GM12878 (cell line): ENCODE measurements around the gene LDLRAD3. TPM values are rescaled to one million over a fixed set of nuclear protein-coding genes. Genes with fewer than 3 reads are reported as not detected.

Source experiments
- ATAC-seq: fragments of 200-7000 bp; cut with Tn5 transposase; 3 replicates; pipeline ENCODE4 v1.9.1; 2020; ENCODE audit warnings: mild to moderate bottlenecking, moderate library complexity
- BruUV-seq: library from RNA; stranded (reverse); fragments of 400-500 nt; replicated peaks from 2 replicates; lab custom pipeline; 2021; lab: Mats Ljungman, UMichigan
- CTCF ChIA-PET: fragments of 300-600 bp; sonication (Branson Sonifier 250); formaldehyde crosslinking; extraction: SDS; loops from one replicate; lab custom pipeline; 2021; ENCODE audit warnings: inconsistent platforms; lab: Yijun Ruan, JAX
- POLR2A ChIA-PET: fragments of 350-600 bp; formaldehyde crosslinking; extraction: SDS; loops from one replicate; lab custom pipeline; 2021; ENCODE audit warnings: inconsistent platforms; lab: Charles Lee
- RAD21 ChIA-PET: fragments of 300-600 bp; sonication (Branson Sonifier 250); formaldehyde crosslinking; loops from one replicate; lab custom pipeline; 2023; ENCODE audit warnings: antibody characterized with exemption; ENCODE audit not compliant: unreplicated experiment; lab: Charles Lee
- SMC1A ChIA-PET: fragments of 300-600 bp; sonication (Branson Sonifier 250); formaldehyde crosslinking; loops from one replicate; lab custom pipeline; 2023; ENCODE audit not compliant: unreplicated experiment, uncharacterized antibody; lab: Charles Lee
- DNase-seq: peaks from one replicate; pipeline ENCODE4 v3.0.0-alpha.2; 2011; ENCODE audit warnings: low read depth, low spot score
- FAIRE-seq: peaks from 3 replicates; lab custom pipeline; 2011; peaks lifted over from hg19 to GRCh38; lab: Jason Lieb, UNC
- H2AFZ ChIP-seq: 2 replicates; pipeline ENCODE4 v1.6.0; 2011; ENCODE audit warnings: low read depth, low read length, control low read depth; ENCODE audit not compliant: control insufficient read depth
- H3K27ac ChIP-seq: 2 replicates; pipeline ENCODE4 v1.5.1; 2011; ENCODE audit warnings: control low read depth; ENCODE audit not compliant: control insufficient read depth, insufficient read depth
- H3K27me3 ChIP-seq, 2 experiments: replicated peaks in 1 of 2; 2 replicates each; pipeline versions ENCODE4 v1.6.0 to v1.6.1; 2011; ENCODE audit warnings: low read length in 1 of 2; ENCODE audit not compliant: control insufficient read depth in 2 of 2, insufficient read depth in 2 of 2
- H3K36me3 ChIP-seq, 2 experiments: 2 replicates each; pipeline ENCODE4 v1.5.1; 2011; ENCODE audit warnings: low read length in 1 of 2; ENCODE audit not compliant: control insufficient read depth in 2 of 2, insufficient read depth in 2 of 2
- H3K4me1 ChIP-seq: 2 replicates; pipeline ENCODE4 v1.6.1; 2011; ENCODE audit warnings: mild to moderate bottlenecking, low read length, moderate library complexity, mixed read lengths; ENCODE audit not compliant: control insufficient read depth, insufficient read depth
- H3K4me2 ChIP-seq: 2 replicates; pipeline ENCODE4 v1.6.0; 2011; ENCODE audit warnings: control low read depth; ENCODE audit not compliant: control insufficient read depth, insufficient read depth
- H3K4me3 ChIP-seq: fragments of 200-600 bp; sonication (generic); 2 replicates; pipeline ENCODE4 v1.5.1; 2016
- H3K79me2 ChIP-seq: 2 replicates; pipeline ENCODE4 v1.6.0; 2011; ENCODE audit warnings: low read length; ENCODE audit not compliant: control insufficient read depth, insufficient read depth
- H3K9ac ChIP-seq: 2 replicates; pipeline ENCODE4 v1.8.0; 2011; ENCODE audit warnings: low read length, control low read depth, mixed read lengths; ENCODE audit not compliant: control insufficient read depth, insufficient read depth
- H3K9me3 ChIP-seq: replicated peaks from 3 replicates; pipeline ENCODE4 v1.5.1; 2011; ENCODE audit warnings: mild to moderate bottlenecking, low read length; ENCODE audit not compliant: control insufficient read depth, insufficient read depth
- H4K20me1 ChIP-seq: 2 replicates; pipeline ENCODE4 v1.6.0; 2011; ENCODE audit not compliant: control insufficient read depth, insufficient read depth
- NFIC ChIP-seq: IDR thresholded peaks from 2 replicates; pipeline ENCODE4 v1.6.1; 2012; ENCODE audit warnings: low read depth, mild to moderate bottlenecking, inconsistent platforms, low read length, moderate library complexity
- TARDBP ChIP-seq: IDR thresholded peaks from 2 replicates; pipeline ENCODE4 v1.6.1; 2016; ENCODE audit warnings: borderline replicate concordance
- USF2 ChIP-seq: IDR thresholded peaks from 2 replicates; pipeline ENCODE4 v1.6.1; 2011; ENCODE audit warnings: low read depth, low read length, improper control_type of control experiment, borderline replicate concordance
- ZNF687 ChIP-seq: fragments of 450-650 bp; IDR thresholded peaks from 2 replicates; pipeline ENCODE4 v1.6.1; 2017; ENCODE audit warnings: mild to moderate bottlenecking, moderate library complexity
- WGBS: methylation state at CpG from one replicate; pipeline ENCODE4 v1.1.6; 2016; ENCODE audit warnings: low lambda C conversion rate; ENCODE audit not compliant: insufficient replicate concordance, insufficient coverage; ENCODE audit errors: missing lambda C conversion rate; 5-methylcytosine and 5-hydroxymethylcytosine counted together
- in situ Hi-C: fragments of 300-500 bp; cut with MboI; formaldehyde crosslinking; loops from 9 replicates; pipeline ENCODE4 v1.14.3; 2018; ENCODE audit warnings: mixed read lengths
- intact Hi-C: fragments of 100-400 bp; cut with micrococcal nuclease; formaldehyde crosslinking; loops from one replicate; pipeline ENCODE4 v1.14.2; 2022; ENCODE audit not compliant: unreplicated experiment
- polyA plus RNA-seq, 11 experiments: library from polyadenylated mRNA; depleted of rRNA in 4 of 11; unstranded in 6 of 11; stranded (reverse) in 5 of 11; fragments of >200 nt; fragmentation: Nextera tagmentation in 4 of 11; fragmentation: Illumina TruSeq in 1 of 11; extraction: Ambion mirVana in 4 of 11; extraction: Trizol in 1 of 11; gene quantifications; 1 replicate in 1 of 11; 2 replicates in 10 of 11; pipeline versions ENCODE4 v1.2.1 to v1.2.3, GENCODE V29; 2011 to 2016; ENCODE audit warnings: inconsistent platforms in 2 of 11, missing spikeins in 2 of 11, low read depth in 1 of 11
- total RNA-seq, 4 experiments: library from RNA; depleted of rRNA in 3 of 4; stranded (reverse); fragments of >200 nt in 3 of 4; fragmentation: Illumina TruSeq in 1 of 4; extraction: Trizol in 1 of 4; gene quantifications; 2 replicates each; pipeline versions ENCODE4 v1.2.1 to v1.2.3, GENCODE V29; 2013 to 2021

The LDLRAD3 gene
- total and polyA plus RNA-seq, 10 of the 15 experiments (the other 5 are each of a cell fraction or from before 2014, with no cell fraction given), result 2.5 to 17.2 (median 10.7) TPM

- no peak for TF ChIP-seq USF2
- no peak for TF ChIP-seq ZNF687
- TF ChIP-seq, all 136 proteins: peak for 0
These were observed 271.3 kb downstream of the LDLRAD3 start (continued) for GRCh38 chr11:36214976-36215692.

GRCh38 chr11:36215693-36216060, 271.8 kb downstream of the LDLRAD3 start:
- H3K4me1 ChIP-seq, result no peaks in the 10 kb centered on the region
- no peak overlapping the region for H3K27ac ChIP-seq
- no peak for TF ChIP-seq TARDBP
- no peak for TF ChIP-seq NFIC
- TF ChIP-seq, all 136 proteins: peak for 0
- no peak overlapping the region for H3K4me3 ChIP-seq
- peaks cover 2% of the 10 kb centered on the region; the same call in 1 of the 3 replicates for H3K9me3 ChIP-seq
- ChIA-PET POLR2A (interaction anchor here (0.6 kb wide), 1 partner anchor 155 kb away, joined by 4 read pairs; no protein-coding TSS in a partner anchor), CTCF (interaction anchor here (0.6 to 0.7 kb wide), 2 partner anchors 10 to 52 kb away, joined by 3 read pairs; no protein-coding TSS in a partner anchor), RAD21 (no interaction called here), SMC1A (interaction anchor here (0.8 kb wide), 1 partner anchor 12 kb away, joined by 3 read pairs; no protein-coding TSS in a partner anchor)
- no peaks in the 10 kb centered on the region for H3K27me3 ChIP-seq
- ATAC-seq (no peak), DNase-seq (no peak), FAIRE-seq (no peak)
- intact Hi-C loops, result no loop called here
- BruUV-seq, result no TSS peak
- in situ Hi-C loops, result no loop called here
- H3K4me2 ChIP-seq, result no peak overlapping the region
- no peaks in the 10 kb centered on the region for H3K36me3 ChIP-seq
- no peaks in the 10 kb centered on the region for H4K20me1 ChIP-seq
- H3K79me2 ChIP-seq, result no peaks in the 10 kb centered on the region
- H3K9ac ChIP-seq, result no peak overlapping the region
- no peak overlapping the region for H2AFZ ChIP-seq
- 41% methylated on average over 7 of the region's 7 CpGs for WGBS
